Jurkat, Clone E6-1 (cell line): Measurements from ENCODE around the gene PLXNA1.

ENCODE experiments used
- DNase-seq: peaks from one replicate; pipeline ENCODE4 v3.0.0-alpha.2; 2011; ENCODE audit warnings: low read depth, low spot score
- H3K4me3 ChIP-seq: 2 replicates; pipeline ENCODE4 v1.5.1; 2011; ENCODE audit warnings: mild to moderate bottlenecking, low read length, control low read depth, moderate library complexity

The PLXNA1 gene

DNA sequence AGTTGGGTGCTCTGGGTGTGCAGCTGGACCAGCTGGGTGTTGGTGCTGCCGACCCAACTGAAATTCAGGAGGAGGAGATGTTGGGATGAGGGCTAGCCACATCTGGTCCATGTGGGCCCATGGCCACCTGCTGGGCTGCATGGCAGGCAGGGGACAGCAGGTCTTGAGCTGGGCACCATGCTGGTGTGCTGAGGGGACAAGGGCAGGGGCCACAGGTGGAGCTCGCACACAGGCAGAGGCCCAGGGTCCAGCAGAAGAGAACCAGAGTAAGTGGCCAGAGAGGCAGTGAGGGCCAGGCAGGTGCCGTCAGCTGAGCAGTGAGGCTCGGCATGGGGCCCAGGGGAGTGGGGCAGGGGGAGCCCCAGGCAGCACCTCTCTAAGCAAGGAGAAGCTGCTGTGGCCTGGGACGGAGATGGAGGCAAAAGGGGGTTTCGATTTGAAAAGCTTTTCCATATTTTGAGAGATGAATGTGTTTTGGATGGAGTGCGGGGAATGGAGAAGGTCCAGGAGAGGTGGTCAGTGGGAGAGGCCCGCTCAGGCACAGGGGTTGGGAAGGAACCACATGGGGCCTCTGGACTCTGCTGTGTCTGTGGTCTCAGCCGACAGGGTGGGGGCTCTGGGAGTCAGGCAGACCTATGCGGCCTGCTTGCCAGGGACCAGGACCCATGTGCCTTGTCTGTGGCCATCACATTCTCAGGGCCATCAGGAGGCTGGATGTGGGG, 30.5 kb upstream of the PLXNA1 start:
- no peak overlapping the region for H3K4me3 ChIP-seq
- DNase-seq: no peak

DNA sequence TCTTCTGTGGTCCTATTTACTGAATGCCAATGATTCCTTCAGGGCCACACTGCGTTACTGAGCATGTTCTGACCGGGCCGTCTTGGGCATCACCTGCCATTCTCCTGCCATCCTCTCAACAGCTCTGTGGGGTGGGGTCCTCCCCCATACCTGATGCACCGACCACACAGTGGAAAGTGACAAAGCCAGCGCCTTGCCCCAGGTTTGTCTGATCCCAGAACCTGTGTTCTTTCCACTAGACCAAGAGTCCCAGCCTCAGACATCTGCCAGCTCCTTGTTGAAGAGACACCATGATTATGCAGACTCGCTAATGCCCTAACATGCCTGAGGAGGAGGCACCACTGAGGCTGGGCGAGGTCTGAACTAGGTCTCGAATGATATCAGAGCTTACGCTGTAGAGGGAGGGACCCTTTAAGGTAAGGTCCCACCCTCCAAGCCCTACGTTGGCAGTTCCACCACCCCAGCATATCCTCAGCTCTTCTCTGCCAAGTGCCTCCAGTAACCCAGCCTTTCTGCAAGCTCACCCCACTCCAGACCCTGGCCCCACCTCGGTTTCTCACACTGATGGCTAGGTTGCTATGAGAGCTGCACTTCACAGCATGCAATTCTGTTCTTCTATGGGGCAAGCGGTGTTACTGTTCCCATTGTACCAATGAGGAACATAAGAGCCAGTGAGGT, 29.8 kb upstream of the PLXNA1 start:
- H3K4me3 ChIP-seq: no peak overlapping the region
- no peak for DNase-seq

DNA sequence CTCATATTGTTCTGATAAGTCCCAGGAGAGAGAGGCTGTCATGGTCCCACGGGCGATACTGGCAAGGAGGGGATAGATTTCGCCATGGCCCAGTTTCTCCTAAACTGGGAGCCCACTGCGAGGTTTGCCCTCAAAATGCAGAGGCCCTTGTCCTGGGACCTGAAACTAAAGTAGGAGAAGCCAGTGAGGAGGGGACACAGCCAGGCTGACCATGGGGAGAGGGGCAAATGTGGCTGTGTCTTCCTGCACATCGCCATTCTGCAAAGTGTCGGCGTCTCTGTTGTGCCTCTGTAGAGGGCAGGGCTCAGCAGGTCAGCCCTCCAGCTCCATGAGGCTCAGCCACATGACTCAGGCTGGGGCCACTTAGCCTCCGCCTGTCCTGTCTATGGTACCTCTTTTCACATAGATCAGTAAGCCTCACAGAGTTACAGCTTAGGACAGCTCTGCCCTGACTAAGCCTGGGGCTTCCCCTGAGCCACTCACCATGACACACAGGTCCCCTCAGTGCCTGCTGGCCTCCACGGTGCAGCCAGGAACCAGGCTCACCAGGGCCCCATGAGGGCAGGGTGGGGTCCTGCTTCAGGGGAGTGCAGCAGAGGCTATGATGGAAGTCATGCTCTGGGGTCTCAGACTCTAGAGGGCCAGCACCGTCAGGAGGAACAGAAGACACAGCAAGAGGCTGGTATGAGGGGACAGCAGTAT, 28.6 kb upstream of the PLXNA1 start:
- H3K4me3 ChIP-seq: no peak overlapping the region
- DNase-seq: no peak

DNA sequence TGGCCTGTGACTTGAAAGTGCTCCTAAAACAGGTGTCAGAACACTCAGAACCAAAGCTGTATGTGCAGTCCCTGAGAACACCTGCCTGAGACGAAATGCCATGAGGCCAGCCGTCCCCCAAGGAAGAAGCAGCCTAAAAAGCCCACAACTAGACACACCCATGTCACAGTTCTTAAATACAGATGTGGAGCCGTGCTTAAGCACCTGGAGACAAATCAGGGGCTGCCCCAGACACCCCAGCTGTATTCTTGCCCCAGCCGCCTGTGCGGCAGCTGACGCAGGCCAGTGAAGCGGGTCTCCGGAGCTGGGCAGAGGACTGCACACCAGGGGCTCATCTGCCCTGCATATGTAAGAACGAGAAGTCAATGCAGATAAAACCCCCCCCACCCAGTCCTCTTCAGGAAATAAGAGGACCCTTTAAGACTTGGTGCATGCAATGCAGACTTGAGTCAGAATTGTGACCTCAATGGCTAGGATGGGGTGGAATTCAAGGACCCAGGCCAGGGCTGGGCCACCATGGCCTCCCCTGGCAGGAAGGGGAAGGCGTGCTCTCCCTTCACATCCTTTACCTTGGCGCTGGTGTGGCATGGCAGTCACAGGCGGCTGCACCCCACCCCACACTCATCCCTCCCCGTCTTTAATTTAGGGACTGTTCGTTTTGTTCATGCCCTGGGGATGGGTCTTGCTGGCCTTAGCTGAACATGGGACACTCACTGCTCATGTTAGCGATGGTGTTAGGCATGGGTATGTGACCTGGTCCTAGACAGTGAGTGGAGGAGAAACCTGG, 27.7 kb upstream of the PLXNA1 start:
- no peak overlapping the region for H3K4me3 ChIP-seq
- DNase-seq: no peak

DNA sequence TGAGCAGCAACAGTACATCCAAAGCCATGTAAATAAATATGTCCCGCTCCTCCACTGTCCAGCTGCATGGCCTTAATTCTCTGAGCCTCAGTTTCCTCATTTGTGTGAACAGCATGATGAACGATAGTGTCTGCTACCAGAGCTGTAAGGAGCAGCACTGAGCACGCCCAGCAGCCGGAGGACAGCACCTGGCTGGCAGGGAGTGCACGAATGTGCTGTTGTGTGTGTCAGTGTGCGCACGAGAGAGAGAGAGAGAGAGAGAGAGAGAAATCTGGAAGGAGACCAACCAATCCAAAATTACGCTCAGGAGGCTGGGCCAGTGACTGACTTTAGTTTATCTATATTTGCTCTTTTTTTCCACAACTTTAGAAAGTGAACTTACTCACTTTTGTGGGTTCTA, 26.6 kb upstream of the PLXNA1 start:
- H3K4me3 ChIP-seq: no peak overlapping the region
- no peak for DNase-seq

DNA sequence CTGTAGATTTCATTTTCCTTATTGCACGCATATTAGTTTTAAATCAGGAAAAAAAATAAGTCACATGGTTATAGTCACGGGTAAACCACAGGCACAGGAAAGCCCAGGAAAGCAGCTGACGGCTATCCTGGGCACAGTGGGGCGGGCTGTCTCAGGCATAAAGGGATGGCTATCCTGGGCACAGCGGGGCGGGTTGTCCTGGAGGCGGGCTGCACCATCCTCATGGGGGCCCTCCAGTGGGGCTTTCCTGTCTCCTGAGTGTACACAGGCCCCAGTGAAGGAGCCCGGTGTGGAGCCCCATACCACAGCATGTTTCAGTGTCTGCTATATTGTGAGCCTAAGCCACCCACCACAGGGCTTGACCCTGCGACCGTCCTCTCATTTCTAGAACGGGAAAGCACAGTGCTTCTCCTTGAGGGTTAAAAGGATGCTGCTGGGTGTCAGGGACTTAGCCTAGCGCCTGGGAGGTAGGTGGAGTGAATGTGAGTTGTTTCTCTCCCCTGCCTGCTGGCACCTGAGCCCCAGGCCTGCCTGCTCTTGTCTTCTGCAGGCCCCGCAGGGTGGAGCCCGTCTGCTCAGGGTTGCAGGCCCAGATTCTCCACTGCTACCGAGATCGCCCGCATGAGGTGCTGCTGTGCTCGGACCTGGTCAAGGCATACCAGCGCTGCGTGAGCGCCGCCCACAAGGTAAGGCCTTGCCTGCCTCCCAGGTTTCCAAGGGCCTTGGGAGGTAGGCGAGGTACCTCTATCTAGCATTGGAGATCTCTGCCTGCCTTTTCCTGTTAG, 25.9 kb upstream of the PLXNA1 start:
- no peak overlapping the region for H3K4me3 ChIP-seq

DNA sequence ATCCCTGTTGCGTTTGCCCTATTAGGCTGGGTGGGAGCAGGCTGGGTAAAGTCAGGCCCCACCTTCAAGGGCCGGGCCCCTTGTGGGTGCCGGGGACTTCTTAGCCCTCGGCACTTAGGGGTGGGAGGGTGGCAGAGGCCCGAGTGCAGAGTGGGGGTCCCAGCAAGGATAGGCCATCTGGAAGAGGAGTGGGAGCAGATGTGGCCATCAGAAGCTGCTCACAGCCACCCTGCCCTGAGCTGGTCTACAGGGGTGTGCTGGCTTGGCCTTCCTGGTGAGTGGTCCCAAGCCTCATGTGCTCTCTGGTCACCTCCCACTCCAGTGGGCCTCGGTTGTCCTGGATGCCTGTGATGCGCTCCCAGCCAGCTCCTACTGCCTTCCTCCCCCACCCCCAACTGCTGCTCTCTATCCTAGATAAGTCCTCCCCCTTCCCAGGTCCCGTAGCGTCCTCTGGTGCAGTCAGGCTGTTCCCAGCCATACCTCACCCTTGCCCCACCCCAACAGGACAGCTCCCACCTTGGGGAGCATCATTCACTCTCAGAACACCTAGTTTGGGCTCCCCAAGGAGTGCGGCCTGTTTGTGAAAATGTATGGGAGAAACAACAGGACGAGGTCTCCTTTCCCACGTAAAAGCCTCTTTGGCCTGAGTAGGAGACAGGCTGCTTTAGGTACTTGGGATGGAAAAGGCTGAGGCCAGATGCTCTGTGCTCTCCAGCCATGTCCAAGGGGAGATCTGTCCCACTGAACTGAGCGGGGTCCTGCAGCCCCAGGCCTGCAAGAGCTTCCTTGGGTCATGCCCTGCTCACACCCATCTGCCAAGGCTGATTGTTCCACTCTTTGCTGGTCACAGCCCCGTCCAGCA, 24.9 kb upstream of the PLXNA1 start:
- H3K4me3 ChIP-seq: no peak overlapping the region
- DNase-seq: no peak

More for the DNA sequence above, 25.9 kb upstream of the PLXNA1 start:
- no peak for DNase-seq

DNA sequence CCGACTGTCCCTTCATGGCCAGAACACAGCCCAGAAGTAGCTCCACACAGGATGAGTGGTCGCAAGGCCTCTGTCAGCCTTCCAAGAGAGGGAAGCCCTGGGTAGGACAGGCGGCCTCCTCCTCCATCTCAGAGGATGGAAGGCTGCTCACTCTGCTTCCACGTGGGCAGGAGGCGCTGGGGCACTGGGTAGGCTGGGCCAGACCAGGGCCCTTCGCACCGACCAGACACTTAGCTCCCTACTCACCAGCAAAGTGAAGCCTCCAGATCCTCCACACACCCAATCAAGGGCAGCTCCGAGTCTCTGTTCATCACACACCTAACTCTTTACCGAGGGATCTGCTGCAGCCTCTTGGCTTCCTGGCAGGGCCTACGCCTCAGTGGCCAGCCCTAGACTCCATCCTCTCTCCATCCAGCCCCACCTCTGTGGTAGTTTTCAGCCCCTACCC, 24.3 kb upstream of the PLXNA1 start:
- no peak overlapping the region for H3K4me3 ChIP-seq
- no peak for DNase-seq

DNA sequence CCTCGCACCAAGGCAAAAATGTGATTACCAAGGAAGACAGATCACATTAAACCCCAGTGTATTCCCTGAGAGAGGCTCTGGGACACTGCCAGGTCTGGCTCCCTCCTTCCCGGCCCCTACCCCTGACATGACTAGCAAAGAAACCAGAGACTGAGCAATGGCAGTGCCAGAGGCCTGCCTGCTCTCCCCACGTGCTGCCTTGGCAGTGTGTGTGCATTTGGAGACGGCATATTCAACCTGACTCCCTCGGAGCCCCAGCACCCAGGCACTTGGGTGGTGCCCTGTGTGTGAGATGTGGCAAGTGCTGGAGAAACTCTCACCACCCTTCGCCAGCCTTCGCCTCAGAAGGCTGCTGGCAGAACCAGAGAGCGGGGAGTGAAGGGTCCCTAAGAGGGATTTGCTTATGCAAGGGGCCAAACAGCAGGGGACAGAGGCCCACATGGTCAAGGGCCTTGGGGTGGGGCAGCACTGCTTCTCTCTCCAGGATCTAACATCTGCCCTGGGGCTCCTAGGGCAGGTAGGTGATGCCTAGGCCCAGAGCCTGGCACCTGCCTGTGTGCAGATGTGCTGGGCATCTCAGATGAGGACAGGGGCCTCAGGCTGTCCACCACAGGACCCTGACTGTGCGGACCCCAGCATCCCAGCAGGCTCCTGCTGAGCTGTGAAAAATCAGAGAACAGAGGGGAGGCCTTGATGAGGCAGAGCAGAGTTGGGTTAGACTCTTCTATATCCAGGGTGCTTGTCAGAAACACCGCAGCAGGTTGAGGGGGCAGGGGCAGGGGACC, 23.6 kb upstream of the PLXNA1 start:
- no peak for DNase-seq

DNA sequence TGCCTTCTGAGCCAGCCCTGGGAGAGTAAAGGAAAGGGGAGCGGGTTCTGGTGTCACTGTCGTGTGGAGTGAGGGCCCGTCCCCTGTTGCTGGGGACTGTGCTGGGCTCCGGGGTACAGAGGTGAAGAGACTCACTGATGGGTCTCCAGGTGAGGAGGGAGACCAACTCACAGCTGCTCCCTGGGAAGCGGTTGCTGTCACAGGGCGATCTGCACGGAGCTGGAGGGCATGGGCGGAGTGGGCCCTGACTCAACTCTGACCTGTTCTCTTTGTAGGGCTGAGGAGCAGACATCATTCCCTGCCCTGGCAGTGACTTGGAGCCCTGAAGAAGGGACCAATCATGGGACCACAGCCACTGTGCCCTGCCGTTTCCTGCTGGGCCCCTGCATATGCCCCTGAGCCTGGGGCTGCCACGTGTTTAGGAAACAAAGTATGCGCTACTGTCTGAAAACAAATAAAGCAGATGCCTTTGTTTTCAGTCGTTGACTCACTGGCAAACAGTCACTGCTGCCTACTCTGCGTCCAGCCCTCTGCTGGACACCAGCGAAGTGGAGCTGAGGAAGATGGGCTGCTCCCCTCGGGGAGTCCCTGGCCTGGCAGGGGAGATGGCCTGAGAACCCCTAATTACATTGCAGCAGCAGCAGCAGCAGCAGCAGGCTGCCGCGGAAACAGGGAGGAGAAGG, 22.9 kb upstream of the PLXNA1 start:
- no peak for DNase-seq
- H3K4me3 ChIP-seq: no peak overlapping the region

More for the DNA sequence above, 23.6 kb upstream of the PLXNA1 start:
- no peak overlapping the region for H3K4me3 ChIP-seq

DNA sequence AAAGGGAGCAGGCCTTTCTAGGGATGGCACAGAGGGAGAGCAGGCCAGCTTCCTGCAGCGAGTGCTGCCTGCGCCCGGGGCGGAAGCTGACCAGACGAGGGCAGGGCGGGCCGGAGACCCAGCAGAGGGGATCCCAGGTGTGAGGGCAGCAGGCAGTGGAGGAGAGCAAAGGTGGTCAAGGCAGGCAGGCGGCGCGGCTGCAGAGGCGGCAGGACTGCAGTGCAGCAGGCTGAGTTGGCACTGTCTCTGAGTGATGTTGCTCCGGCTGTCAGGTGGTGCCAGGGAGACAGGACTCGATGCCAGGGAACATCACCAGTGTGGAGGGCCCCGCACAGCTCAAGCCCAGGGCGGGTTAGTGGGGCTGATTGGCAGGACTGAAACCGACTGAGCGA, 22.3 kb upstream of the PLXNA1 start:
- DNase-seq: no peak
- H3K4me3 ChIP-seq: no peak overlapping the region

DNA sequence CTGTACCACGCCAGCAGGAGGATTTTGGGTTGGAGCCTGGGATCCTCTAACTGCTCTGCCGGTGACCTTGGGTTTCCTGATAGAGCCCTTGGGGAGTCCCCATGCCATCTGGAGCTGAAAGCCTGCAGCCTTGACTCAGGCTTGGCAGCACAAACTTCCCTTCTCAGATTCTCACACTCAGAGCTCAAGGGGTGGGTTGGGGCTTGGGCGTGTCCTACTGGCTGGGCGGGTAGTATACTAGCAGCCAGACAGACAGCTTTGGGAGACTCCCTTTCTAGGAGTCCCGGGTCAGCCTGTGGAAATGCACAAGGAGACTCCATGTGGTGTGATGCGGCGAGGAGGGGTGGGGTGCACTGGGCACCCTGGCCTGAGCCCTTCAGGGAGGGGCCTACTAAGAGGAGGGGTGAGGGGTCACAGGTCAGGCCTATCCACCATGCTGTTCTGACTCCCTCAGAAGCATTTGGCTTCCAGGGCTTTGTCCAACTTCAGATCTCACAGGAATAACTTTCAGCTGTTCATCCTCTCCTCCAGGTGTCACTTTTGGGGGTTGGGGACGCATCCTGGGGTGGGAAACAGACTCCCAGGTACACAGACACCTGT, 21.6 kb upstream of the PLXNA1 start:
- no peak for DNase-seq

DNA sequence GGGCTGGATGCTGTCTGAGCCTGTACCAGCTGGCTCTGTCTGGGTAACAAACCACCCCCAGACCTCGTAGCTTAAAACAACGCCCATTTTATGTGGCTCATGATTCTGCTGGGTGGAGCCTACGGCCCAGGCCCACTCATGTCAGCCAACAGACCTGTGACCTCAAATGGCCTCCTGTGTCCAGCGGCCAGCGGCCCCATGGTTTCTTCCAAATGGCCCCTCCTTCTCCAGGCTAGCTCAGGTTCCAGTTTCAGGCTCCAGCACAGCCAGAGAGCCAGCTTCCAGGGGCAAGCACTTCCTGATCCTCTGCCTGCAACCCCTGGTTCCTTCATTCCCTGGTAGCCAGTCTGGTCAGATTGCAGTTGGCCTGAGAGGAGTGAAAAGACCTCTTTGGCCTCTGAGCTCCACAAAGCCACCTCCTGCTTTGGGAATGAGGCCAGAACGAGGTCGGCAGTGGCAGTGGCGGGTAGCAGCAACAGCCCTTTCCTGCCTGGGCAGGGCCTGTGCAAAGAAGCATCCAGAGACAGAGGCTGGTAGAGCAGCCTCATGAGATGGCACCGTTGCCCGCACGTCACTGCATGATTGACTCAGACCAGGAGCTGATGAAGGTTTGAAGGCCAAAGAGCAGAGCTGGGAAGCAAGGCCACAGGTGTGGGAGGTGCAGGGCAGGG, 21.0 kb upstream of the PLXNA1 start:
- DNase-seq: no peak
- no peak overlapping the region for H3K4me3 ChIP-seq

More for the DNA sequence above, 21.6 kb upstream of the PLXNA1 start:
- no peak overlapping the region for H3K4me3 ChIP-seq

DNA sequence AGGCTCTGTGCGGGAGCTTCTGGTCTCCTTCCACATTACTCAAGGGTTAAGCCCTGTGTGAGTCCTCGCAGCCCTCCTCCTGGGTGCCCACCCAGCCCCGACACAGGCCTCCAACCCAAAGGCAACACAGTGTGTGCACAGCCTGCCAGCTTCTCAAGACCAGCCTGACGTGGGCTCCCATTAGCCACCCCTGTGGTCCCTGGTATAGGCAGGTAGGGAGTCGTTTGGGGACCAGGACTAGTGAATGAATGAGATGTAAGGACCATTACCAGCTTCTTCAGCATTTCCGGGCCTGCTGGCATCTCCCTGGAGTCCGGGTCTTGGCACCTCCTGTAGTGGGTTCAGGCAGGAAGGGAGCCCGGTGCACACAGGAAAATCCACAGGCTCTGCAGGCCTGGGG, 20.2 kb upstream of the PLXNA1 start:
- no peak for DNase-seq
- H3K4me3 ChIP-seq: no peak overlapping the region

DNA sequence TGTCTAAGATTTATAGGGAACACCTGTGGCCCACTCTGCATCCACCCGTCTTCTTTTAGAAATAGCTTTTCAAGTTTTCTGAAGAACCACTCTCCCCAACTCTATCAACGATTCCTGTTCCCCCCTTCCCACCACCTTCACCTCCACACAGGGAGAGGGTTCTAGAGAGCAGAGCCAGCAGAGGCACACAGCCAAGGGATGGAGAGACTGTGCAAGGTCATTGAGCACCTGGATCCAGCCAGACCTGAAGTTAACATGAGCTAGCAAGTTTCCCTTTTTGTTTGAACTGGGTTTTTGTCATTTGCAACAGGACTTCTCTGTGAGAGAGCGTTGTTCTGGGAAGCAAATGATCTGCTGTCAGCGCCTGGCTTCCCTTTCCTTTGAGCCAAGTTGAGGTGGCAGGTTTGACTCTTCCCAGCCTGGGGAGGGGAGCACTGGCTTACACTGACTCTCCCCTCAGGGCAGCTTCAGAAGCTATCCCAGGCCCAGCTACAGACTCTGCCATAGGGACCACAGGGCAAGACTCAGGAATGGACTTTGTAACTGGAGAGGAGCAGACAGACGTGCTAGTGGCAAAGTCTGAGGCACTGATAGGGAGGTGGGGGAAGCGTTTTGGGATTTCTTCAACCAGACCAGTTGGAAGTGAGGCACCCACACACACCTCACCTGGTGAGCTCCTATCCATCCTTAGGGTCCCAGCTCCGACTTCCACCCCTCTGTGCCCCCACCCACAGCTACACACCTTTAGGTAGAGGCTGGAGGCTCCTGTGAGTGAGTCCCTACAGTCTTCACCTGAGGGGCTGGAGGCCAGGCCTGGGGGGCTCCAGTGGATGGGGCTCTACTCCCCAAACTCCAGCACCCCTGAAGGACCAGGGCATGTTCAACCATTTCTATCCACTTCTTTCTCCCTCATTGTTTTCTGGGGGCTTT, 19.4 kb upstream of the PLXNA1 start:
- no peak overlapping the region for H3K4me3 ChIP-seq
- no peak for DNase-seq
